Measurements from ENCODE around the gene APLP1. TPM values are rescaled to one million over a fixed set of nuclear protein-coding genes. Genes with fewer than 3 reads are reported as not detected.

APLP1 gene
- polyA plus RNA-seq, 1 experiment, result 6.8 TPM

GRCh38 chr19:35911790-35912189 is 43.4 kb downstream of the APLP1 start:
- Histone ChIP-seq H3K4me3 (ENCODE audit: low read depth, low read length) (no peak overlapping the region), H3K27me3 (ENCODE audit: control insufficient read depth, insufficient read depth, low read length) (no peaks in the 10 kb centered on the region), H3K27ac (ENCODE audit: low read depth, low read length) (no peak overlapping the region), H3K9me3 (ENCODE audit: control insufficient read depth, insufficient read depth, low read length) (no peaks in the 10 kb centered on the region)
- TF ChIP-seq CTCF (IDR thresholded peaks at IDR 0.05; ENCODE audit: low read depth, low read length), result no peak
- CTCF ChIA-PET, result interaction anchor here (1.2 kb wide), 1 partner anchor 29 kb away, joined by 4 read pairs; no protein-coding TSS in a partner anchor
- POLR2A ChIA-PET, result no interaction called here
- no peak for DNase-seq (ENCODE audit: low read depth, low spot score)

- Histone ChIP-seq H3K27ac (ENCODE audit: low read depth, low read length) (no peak overlapping the region), H3K9me3 (ENCODE audit: control insufficient read depth, insufficient read depth, low read length) (no peaks in the 10 kb centered on the region), H3K4me3 (ENCODE audit: low read depth, low read length) (no peak overlapping the region), H3K27me3 (ENCODE audit: control insufficient read depth, insufficient read depth, low read length) (peaks cover 2% of the 10 kb centered on the region)
- ChIA-PET CTCF (no interaction called here), POLR2A (no interaction called here)
- no peak for DNase-seq (ENCODE audit: low read depth, low spot score)
- no peak for TF ChIP-seq CTCF (IDR thresholded peaks at IDR 0.05; ENCODE audit: low read depth, low read length)
Observed at GRCh38 chr19:35913589-35913988, 45.2 kb downstream of the APLP1 start.

- ChIA-PET CTCF (no interaction called here), POLR2A (interaction anchor here (0.7 kb wide), 1 partner anchor 1456 kb away, joined by 7 read pairs; the partner anchor contains the start of gene ZNF527)
- no peak for TF ChIP-seq CTCF (IDR thresholded peaks at IDR 0.05; ENCODE audit: low read depth, low read length)
- no peaks in the 10 kb centered on the region for H3K9me3 ChIP-seq (ENCODE audit: control insufficient read depth, insufficient read depth, low read length)
- H3K4me3 ChIP-seq (ENCODE audit: low read depth, low read length), result no peak overlapping the region
- peaks cover 5% of the 10 kb centered on the region for H3K27me3 ChIP-seq (ENCODE audit: control insufficient read depth, insufficient read depth, low read length)
- DNase-seq (ENCODE audit: low read depth, low spot score), result no peak
- no peak overlapping the region for H3K27ac ChIP-seq (ENCODE audit: low read depth, low read length)
Observed at GRCh38 chr19:35915443-35915842, 47.1 kb downstream of the APLP1 start.

GRCh38 chr19:35919306-35919705 is 50.9 kb downstream of the APLP1 start:
- DNase-seq (ENCODE audit: low read depth, low spot score), result no peak
- TF ChIP-seq CTCF (IDR thresholded peaks at IDR 0.05; ENCODE audit: low read depth, low read length), result no peak
- CTCF ChIA-PET, result no interaction called here
- POLR2A ChIA-PET, result no interaction called here
- H3K27ac ChIP-seq (ENCODE audit: low read depth, low read length), result no peak overlapping the region
- H3K27me3 ChIP-seq (ENCODE audit: control insufficient read depth, insufficient read depth, low read length), result peaks cover 9% of the 10 kb centered on the region
- H3K4me3 ChIP-seq (ENCODE audit: low read depth, low read length), result no peak overlapping the region
- H3K9me3 ChIP-seq (ENCODE audit: control insufficient read depth, insufficient read depth, low read length), result no peaks in the 10 kb centered on the region

- DNase-seq (ENCODE audit: low read depth, low spot score), result no peak
- H3K9me3 ChIP-seq (ENCODE audit: control insufficient read depth, insufficient read depth, low read length), result peaks cover 7% of the 10 kb centered on the region
- no peak for TF ChIP-seq CTCF (IDR thresholded peaks at IDR 0.05; ENCODE audit: low read depth, low read length)
- ChIA-PET POLR2A (no interaction called here), CTCF (interaction anchor here (1.0 kb wide), 1 partner anchor 10 kb away, joined by 3 read pairs; no protein-coding TSS in a partner anchor)
- H3K27me3 ChIP-seq (ENCODE audit: control insufficient read depth, insufficient read depth, low read length), result peaks cover 9% of the 10 kb centered on the region
- H3K4me3 ChIP-seq (ENCODE audit: low read depth, low read length), result no peak overlapping the region
- H3K27ac ChIP-seq (ENCODE audit: low read depth, low read length), result no peak overlapping the region
Observed at GRCh38 chr19:35921012-35921411, 52.6 kb downstream of the APLP1 start.
